Measurements from ENCODE around the gene TMEM273. TPM values are rescaled to one million over a fixed set of nuclear protein-coding genes. Genes with fewer than 3 reads are reported as not detected.

TMEM273 gene
- total and polyA plus RNA-seq, 2 donors (not counting 1 experiment from before 2014, with no cell fraction given) = 0.18 TPM; not detected in 1

- TF ChIP-seq CTCF (conservative IDR thresholded peaks at IDR 0.05 in 1 of 2, IDR thresholded peaks at IDR 0.05 in 1 of 2; ENCODE audit: low read depth in 1 of 2, low read length in 2 of 2) = no peak
- no peak for TF ChIP-seq EZH2 (IDR thresholded peaks at IDR 0.05; ENCODE audit: low read length, missing control alignments)
- H3K4me1 ChIP-seq (ENCODE audit: control insufficient read depth, extremely low read depth, insufficient read depth, low read length) = peaks cover 6% of the 10 kb centered on the region
- H3K36me3 ChIP-seq (ENCODE audit: control insufficient read depth, insufficient read depth, low read length) = no peaks in the 10 kb centered on the region
- no peak overlapping the region for H3K4me2 ChIP-seq (ENCODE audit: extremely low read depth, insufficient read depth, low read length)
- H3K9me3 ChIP-seq (ENCODE audit: control insufficient read depth, insufficient read depth, low read depth, low read length) = no peaks in the 10 kb centered on the region
- no peaks in the 10 kb centered on the region for H3K79me2 ChIP-seq (ENCODE audit: control insufficient read depth, insufficient read depth, low read length)
- no peak overlapping the region for H2AFZ ChIP-seq (ENCODE audit: low read length)
- H3K9ac ChIP-seq (ENCODE audit: insufficient read depth, low read length) = no peak overlapping the region
- DNase-seq (ENCODE audit: low read depth in 2 of 2) = no peak
- H4K20me1 ChIP-seq (ENCODE audit: control insufficient read depth, extremely low read depth, insufficient read depth, low read length) = no peaks in the 10 kb centered on the region
- peaks cover 2% of the 10 kb centered on the region for H3K27me3 ChIP-seq (ENCODE audit: control insufficient read depth, insufficient read depth, low read length)
- H3K27ac ChIP-seq (ENCODE audit: insufficient read depth, low read length) = no peak overlapping the region
- H3K4me3 ChIP-seq (replicated peaks in 1 of 4; ENCODE audit: control extremely low read depth in 1 of 4, insufficient read depth in 1 of 4, low read depth in 3 of 4, low read length in 4 of 4) = no peak overlapping the region
These were observed 36.2 kb downstream of the TMEM273 start for GRCh38 chr10:49152037-49152436.

GRCh38 chr10:49151481-49151880, 36.7 kb downstream of the TMEM273 start:
- H3K36me3 ChIP-seq (ENCODE audit: control insufficient read depth, insufficient read depth, low read length) = no peaks in the 10 kb centered on the region
- H3K4me1 ChIP-seq (ENCODE audit: control insufficient read depth, extremely low read depth, insufficient read depth, low read length) = peaks cover 6% of the 10 kb centered on the region
- no peaks in the 10 kb centered on the region for H3K79me2 ChIP-seq (ENCODE audit: control insufficient read depth, insufficient read depth, low read length)
- H3K9me3 ChIP-seq (ENCODE audit: control insufficient read depth, insufficient read depth, low read depth, low read length) = no peaks in the 10 kb centered on the region
- no peak overlapping the region for H3K9ac ChIP-seq (ENCODE audit: insufficient read depth, low read length)
- no peak for DNase-seq (ENCODE audit: low read depth in 2 of 2)
- H2AFZ ChIP-seq (ENCODE audit: low read length) = no peak overlapping the region
- no peaks in the 10 kb centered on the region for H4K20me1 ChIP-seq (ENCODE audit: control insufficient read depth, extremely low read depth, insufficient read depth, low read length)
- H3K4me2 ChIP-seq (ENCODE audit: extremely low read depth, insufficient read depth, low read length) = no peak overlapping the region
- no peak overlapping the region for H3K4me3 ChIP-seq (replicated peaks in 1 of 4; ENCODE audit: control extremely low read depth in 1 of 4, insufficient read depth in 1 of 4, low read depth in 3 of 4, low read length in 4 of 4)
- no peak overlapping the region for H3K27ac ChIP-seq (ENCODE audit: insufficient read depth, low read length)
- H3K27me3 ChIP-seq (ENCODE audit: control insufficient read depth, insufficient read depth, low read length) = peaks cover 2% of the 10 kb centered on the region
- no peak for TF ChIP-seq CTCF (conservative IDR thresholded peaks at IDR 0.05 in 1 of 2, IDR thresholded peaks at IDR 0.05 in 1 of 2; ENCODE audit: low read depth in 1 of 2, low read length in 2 of 2)
- no peak for TF ChIP-seq EZH2 (IDR thresholded peaks at IDR 0.05; ENCODE audit: low read length, missing control alignments)

- H3K4me3 ChIP-seq (replicated peaks in 1 of 4; ENCODE audit: control extremely low read depth in 1 of 4, insufficient read depth in 1 of 4, low read depth in 3 of 4, low read length in 4 of 4) = no peak overlapping the region
- TF ChIP-seq CTCF (conservative IDR thresholded peaks at IDR 0.05 in 1 of 2, IDR thresholded peaks at IDR 0.05 in 1 of 2; ENCODE audit: low read depth in 1 of 2, low read length in 2 of 2) (no peak), EZH2 (IDR thresholded peaks at IDR 0.05; ENCODE audit: low read length, missing control alignments) (no peak)
- no peaks in the 10 kb centered on the region for H3K79me2 ChIP-seq (ENCODE audit: control insufficient read depth, insufficient read depth, low read length)
- no peaks in the 10 kb centered on the region for H3K9me3 ChIP-seq (ENCODE audit: control insufficient read depth, insufficient read depth, low read depth, low read length)
- H3K27me3 ChIP-seq (ENCODE audit: control insufficient read depth, insufficient read depth, low read length) = peaks cover 2% of the 10 kb centered on the region
- no peak overlapping the region for H3K9ac ChIP-seq (ENCODE audit: insufficient read depth, low read length)
- no peak overlapping the region for H3K4me2 ChIP-seq (ENCODE audit: extremely low read depth, insufficient read depth, low read length)
- H4K20me1 ChIP-seq (ENCODE audit: control insufficient read depth, extremely low read depth, insufficient read depth, low read length) = no peaks in the 10 kb centered on the region
- H3K27ac ChIP-seq (ENCODE audit: insufficient read depth, low read length) = no peak overlapping the region
- H3K4me1 ChIP-seq (ENCODE audit: control insufficient read depth, extremely low read depth, insufficient read depth, low read length) = peaks cover 6% of the 10 kb centered on the region
- DNase-seq (ENCODE audit: low read depth in 2 of 2) = no peak
- H2AFZ ChIP-seq (ENCODE audit: low read length) = no peak overlapping the region
- no peaks in the 10 kb centered on the region for H3K36me3 ChIP-seq (ENCODE audit: control insufficient read depth, insufficient read depth, low read length)
These were observed 37.2 kb downstream of the TMEM273 start for GRCh38 chr10:49151025-49151445.
